SIG-M5 (cell line): Measurements from ENCODE around the gene SLC46A2.
A peak's percentile ranks its signal among the peaks of the same experiment; 100 is the strongest.

Experiments
- DNase-seq: peaks from one replicate; lab custom pipeline; 2025; lab: John Stamatoyannopoulos, UW

Gene SLC46A2

GRCh38 chr9:112890106-112891081 is at the start of gene SLC46A2:
SLC46A2 (minus strand) TSS chr9:112890876; CDS start chr9:112890681, 195 bp downstream.
- no peak for DNase-seq

- DNase-seq: no peak
Observed at GRCh38 chr9:112939418-112939817, 48.7 kb upstream of the SLC46A2 start.

GRCh38 chr9:112933696-112934095 is 43.0 kb upstream of the SLC46A2 start:
- DNase-seq: no peak

- DNase-seq: no peak
Observed at GRCh38 chr9:112925058-112925641, 34.5 kb upstream of the SLC46A2 start.

- no peak for DNase-seq
Observed at GRCh38 chr9:112921549-112921948, 30.9 kb upstream of the SLC46A2 start.

- DNase-seq: no peak
Observed at GRCh38 chr9:112917987-112918362, 27.3 kb upstream of the SLC46A2 start.

- no peak for DNase-seq
Observed at GRCh38 chr9:112917047-112917986, 26.6 kb upstream of the SLC46A2 start.

GRCh38 chr9:112914524-112914923 is 23.8 kb upstream of the SLC46A2 start:
- DNase-seq: no peak

- no peak for DNase-seq
Observed at GRCh38 chr9:112913326-112913725, 22.6 kb upstream of the SLC46A2 start.

- no peak for DNase-seq
Observed at GRCh38 chr9:112912636-112913035, 22.0 kb upstream of the SLC46A2 start.

- DNase-seq: no peak
Observed at GRCh38 chr9:112911736-112912135, 21.1 kb upstream of the SLC46A2 start.

- DNase-seq: no peak
Observed at GRCh38 chr9:112905084-112905483, 14.4 kb upstream of the SLC46A2 start.

- no peak for DNase-seq
Observed at GRCh38 chr9:112900901-112901300, 10.2 kb upstream of the SLC46A2 start.

GRCh38 chr9:112900488-112900887 is 9.8 kb upstream of the SLC46A2 start:
- no peak for DNase-seq

- DNase-seq: no peak
Observed at GRCh38 chr9:112898872-112899311, 8.2 kb upstream of the SLC46A2 start.

- DNase-seq: no peak
Observed at GRCh38 chr9:112896131-112896530, 5.5 kb upstream of the SLC46A2 start.

GRCh38 chr9:112894699-112895098 is 4.0 kb upstream of the SLC46A2 start:
- DNase-seq: peak; percentile 66

- no peak for DNase-seq
Observed at GRCh38 chr9:112894041-112894440, 3.4 kb upstream of the SLC46A2 start.

- no peak for DNase-seq
Observed at GRCh38 chr9:112892981-112893380, 2.3 kb upstream of the SLC46A2 start.

GRCh38 chr9:112891521-112891920 is 845 bp upstream of the SLC46A2 start:
- no peak for DNase-seq

- DNase-seq: no peak
Observed at GRCh38 chr9:112887381-112887780, 3.3 kb downstream of the SLC46A2 start.

- no peak for DNase-seq
Observed at GRCh38 chr9:112886351-112886750, 4.3 kb downstream of the SLC46A2 start.
